Type B pancreatic cell (in vitro differentiated cells): ENCODE measurements around the gene TMEM131L. TPM values are rescaled to one million over a fixed set of nuclear protein-coding genes. Genes with fewer than 3 reads are reported as not detected.
A peak's percentile ranks its signal among the peaks of the same experiment; 100 is the strongest.

Source experiments
- DNase-seq: peaks from one replicate; pipeline ENCODE4 v3.0.0; 2021; ENCODE audit warnings: mixed read lengths; ENCODE audit not compliant: unreplicated experiment; ENCODE audit errors: extremely low spot score
- H3K27ac Mint-ChIP-seq: 2 replicates; pipeline ENCODE4 v1.8.0; 2021; ENCODE audit warnings: mild to moderate bottlenecking, mixed read lengths
- H3K27me3 Mint-ChIP-seq: 2 replicates; pipeline ENCODE4 v1.8.0; 2021; ENCODE audit warnings: mixed read lengths
- H3K36me3 Mint-ChIP-seq: 2 replicates; pipeline ENCODE4 v1.8.0; 2021; ENCODE audit warnings: mixed read lengths
- H3K4me1 Mint-ChIP-seq: one replicate; pipeline ENCODE4 v1.8.0; 2021; ENCODE audit warnings: mixed read lengths; ENCODE audit not compliant: unreplicated experiment
- H3K4me3 Mint-ChIP-seq: 2 replicates; pipeline ENCODE4 v1.8.0; 2021; ENCODE audit warnings: mild to moderate bottlenecking, mixed read lengths
- H3K9me3 Mint-ChIP-seq: 2 replicates; pipeline ENCODE4 v1.8.0; 2021; ENCODE audit warnings: mixed read lengths
- total RNA-seq: library from RNA; stranded (reverse); gene quantifications from 2 replicates; pipeline ENCODE4 v1.2.1, GENCODE V29; 2021; ENCODE audit warnings: low replicate concordance
- TF ChIP-seq, protein P1 (sequence below): fragments of 200-600 bp; sonication (generic); conservative IDR thresholded peaks from 2 replicates; pipeline ENCODE4 v1.5.0; 2021; ENCODE audit warnings: antibody characterized with exemption, mild to moderate bottlenecking

Gene TMEM131L
- total RNA-seq, 1 donor from 2014 or later: 21.3 TPM

DNA sequence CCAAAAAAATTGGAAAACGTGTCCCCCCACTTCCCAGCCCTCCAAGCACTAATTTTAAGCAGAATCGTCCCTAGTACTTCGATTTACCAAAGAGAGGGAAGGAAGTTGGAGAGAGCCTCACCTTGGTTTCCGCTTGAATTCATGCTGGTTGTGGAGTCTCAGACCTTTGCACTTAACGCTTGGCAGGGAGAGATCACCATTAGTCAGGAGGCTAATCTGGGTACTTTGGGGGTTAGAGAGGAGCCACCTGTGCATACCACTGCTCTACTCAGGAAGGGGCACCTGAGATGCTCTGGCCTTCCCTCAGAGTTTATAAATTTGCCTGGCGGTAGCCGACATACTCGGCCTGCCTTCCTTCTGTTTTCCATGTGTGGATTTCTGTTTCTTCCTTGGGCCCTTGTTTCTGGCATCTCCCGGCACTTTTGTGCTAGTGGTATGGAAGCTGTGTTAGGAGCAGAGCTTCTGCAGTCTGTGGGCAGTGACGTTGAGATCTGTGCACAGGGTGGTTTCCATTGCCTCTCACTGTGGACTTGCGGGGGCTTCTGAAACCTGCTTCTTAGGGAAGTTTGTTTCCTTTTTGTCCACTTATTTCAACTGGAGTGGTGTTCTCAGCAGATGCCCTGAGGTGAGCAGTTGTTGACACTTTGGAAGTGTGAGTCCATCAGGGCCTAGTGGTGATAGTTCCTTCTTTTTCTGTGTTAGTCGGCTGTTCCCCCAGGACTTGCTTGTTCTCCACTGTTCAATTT is 104.2 kb downstream of the TMEM131L start:
- peaks cover 13% of the 10 kb centered on the region for H3K36me3 Mint-ChIP-seq

GRCh38 chr4:153571006-153571545 is 104.9 kb downstream of the TMEM131L start:
- no peak overlapping the region for H3K27ac Mint-ChIP-seq
- TF ChIP-seq, protein P1, sequence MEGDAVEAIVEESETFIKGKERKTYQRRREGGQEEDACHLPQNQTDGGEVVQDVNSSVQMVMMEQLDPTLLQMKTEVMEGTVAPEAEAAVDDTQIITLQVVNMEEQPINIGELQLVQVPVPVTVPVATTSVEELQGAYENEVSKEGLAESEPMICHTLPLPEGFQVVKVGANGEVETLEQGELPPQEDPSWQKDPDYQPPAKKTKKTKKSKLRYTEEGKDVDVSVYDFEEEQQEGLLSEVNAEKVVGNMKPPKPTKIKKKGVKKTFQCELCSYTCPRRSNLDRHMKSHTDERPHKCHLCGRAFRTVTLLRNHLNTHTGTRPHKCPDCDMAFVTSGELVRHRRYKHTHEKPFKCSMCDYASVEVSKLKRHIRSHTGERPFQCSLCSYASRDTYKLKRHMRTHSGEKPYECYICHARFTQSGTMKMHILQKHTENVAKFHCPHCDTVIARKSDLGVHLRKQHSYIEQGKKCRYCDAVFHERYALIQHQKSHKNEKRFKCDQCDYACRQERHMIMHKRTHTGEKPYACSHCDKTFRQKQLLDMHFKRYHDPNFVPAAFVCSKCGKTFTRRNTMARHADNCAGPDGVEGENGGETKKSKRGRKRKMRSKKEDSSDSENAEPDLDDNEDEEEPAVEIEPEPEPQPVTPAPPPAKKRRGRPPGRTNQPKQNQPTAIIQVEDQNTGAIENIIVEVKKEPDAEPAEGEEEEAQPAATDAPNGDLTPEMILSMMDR: no peak
- no peaks in the 10 kb centered on the region for H3K27me3 Mint-ChIP-seq
- no peak for DNase-seq
- H3K4me3 Mint-ChIP-seq: no peak overlapping the region
- no peaks in the 10 kb centered on the region for H3K9me3 Mint-ChIP-seq
- H3K4me1 Mint-ChIP-seq: peaks cover 34% of the 10 kb centered on the region
- peaks cover 13% of the 10 kb centered on the region for H3K36me3 Mint-ChIP-seq

More for the DNA sequence above, 104.2 kb downstream of the TMEM131L start:
- no peaks in the 10 kb centered on the region for H3K9me3 Mint-ChIP-seq
- DNase-seq: no peak
- H3K27me3 Mint-ChIP-seq: no peaks in the 10 kb centered on the region
- peaks cover 33% of the 10 kb centered on the region for H3K4me1 Mint-ChIP-seq
- H3K4me3 Mint-ChIP-seq: no peak overlapping the region
- TF ChIP-seq, protein P1: no peak
- H3K27ac Mint-ChIP-seq: no peak overlapping the region

GRCh38 chr4:153572609-153573008 is 106.4 kb downstream of the TMEM131L start:
- Mint-ChIP-seq H3K27ac (no peak overlapping the region), H3K9me3 (no peaks in the 10 kb centered on the region), H3K4me1 (peaks cover 40% of the 10 kb centered on the region), H3K4me3 (no peak overlapping the region), H3K27me3 (no peaks in the 10 kb centered on the region), H3K36me3 (peaks cover 6% of the 10 kb centered on the region)
- TF ChIP-seq, protein P1: no peak
- no peak for DNase-seq

- H3K4me1 Mint-ChIP-seq: peaks cover 39% of the 10 kb centered on the region
- no peaks in the 10 kb centered on the region for H3K9me3 Mint-ChIP-seq
- no peaks in the 10 kb centered on the region for H3K27me3 Mint-ChIP-seq
- TF ChIP-seq, protein P1: no peak
- H3K36me3 Mint-ChIP-seq: peaks cover 10% of the 10 kb centered on the region
- no peak for DNase-seq
- H3K27ac Mint-ChIP-seq: no peak overlapping the region
- no peak overlapping the region for H3K4me3 Mint-ChIP-seq
Measured at GRCh38 chr4:153573221-153573620, 107.1 kb downstream of the TMEM131L start.

- Mint-ChIP-seq H3K4me3 (no peak overlapping the region), H3K27me3 (no peaks in the 10 kb centered on the region), H3K27ac (no peak overlapping the region), H3K36me3 (peaks cover 10% of the 10 kb centered on the region), H3K9me3 (no peaks in the 10 kb centered on the region), H3K4me1 (peaks cover 30% of the 10 kb centered on the region)
- TF ChIP-seq, protein P1: peak; percentile 60
- DNase-seq: no peak
Measured at GRCh38 chr4:153573881-153574802, 108.0 kb downstream of the TMEM131L start.
